HG02623 (cell line): ENCODE results near the gene NELL1.

Source experiments
- ATAC-seq: cut with Tn5 transposase; IDR thresholded peaks from one replicate; pipeline ENCODE4 v1.9.1; 2021; ENCODE audit warnings: moderate library complexity; ENCODE audit not compliant: unreplicated experiment

NELL1 gene

DNA sequence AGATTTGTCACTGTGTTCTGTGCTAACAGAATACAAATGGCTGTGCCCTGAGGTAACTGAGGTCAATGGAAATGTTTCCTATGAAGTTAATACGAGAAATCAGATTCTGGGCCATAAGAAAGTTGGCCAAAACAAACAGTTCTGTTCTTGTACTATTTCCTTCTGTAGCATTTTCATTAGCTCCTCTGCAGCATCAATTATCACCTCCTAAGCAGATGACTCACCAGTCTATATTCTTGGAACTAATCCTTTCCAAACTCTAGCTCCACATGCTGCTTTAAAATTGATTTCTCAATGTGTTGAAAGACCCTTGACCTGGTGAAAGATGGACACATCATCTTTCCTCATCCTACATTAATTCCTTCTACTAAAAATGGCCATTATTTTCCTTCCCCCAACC lies 736.0 kb downstream of the NELL1 start:
- no peak for ATAC-seq

DNA sequence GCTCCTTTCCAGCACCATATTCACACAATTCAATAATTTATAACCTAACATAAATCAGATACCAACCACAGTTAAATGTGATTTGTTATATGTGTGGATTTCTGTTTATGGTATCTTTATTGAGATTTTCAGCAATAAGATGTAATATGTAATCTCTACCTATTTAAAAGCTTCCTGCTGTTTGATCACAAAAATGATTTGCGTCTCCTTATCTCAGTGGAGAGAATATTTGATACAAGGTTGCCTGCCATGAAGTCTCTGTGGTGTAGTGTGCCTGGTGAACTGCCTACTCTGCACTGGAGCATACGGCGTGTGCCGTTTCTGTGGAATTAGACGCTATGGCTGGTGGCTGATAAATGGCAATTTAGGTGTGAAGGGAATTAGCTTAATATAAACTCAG lies 741.1 kb downstream of the NELL1 start:
- ATAC-seq, result no peak

DNA sequence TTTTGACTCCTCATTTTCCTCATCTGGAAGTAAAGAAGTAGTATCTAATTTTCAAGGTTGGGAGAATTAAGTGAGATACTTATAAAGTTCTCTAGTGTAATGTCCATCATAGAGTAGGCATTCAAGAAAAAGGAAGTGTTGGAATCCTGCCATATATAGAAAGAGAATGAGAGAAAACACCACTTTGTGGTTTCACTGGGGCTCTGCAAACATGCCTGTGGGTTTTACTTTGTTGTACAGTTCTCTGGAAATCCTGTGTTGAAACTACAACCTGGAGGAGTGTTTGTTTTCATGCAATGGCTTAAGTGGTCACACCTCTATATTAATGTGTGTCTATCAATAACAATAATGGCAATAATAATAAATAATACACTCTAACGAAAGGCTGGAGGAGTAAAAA lies 741.7 kb downstream of the NELL1 start:
- no peak for ATAC-seq

DNA sequence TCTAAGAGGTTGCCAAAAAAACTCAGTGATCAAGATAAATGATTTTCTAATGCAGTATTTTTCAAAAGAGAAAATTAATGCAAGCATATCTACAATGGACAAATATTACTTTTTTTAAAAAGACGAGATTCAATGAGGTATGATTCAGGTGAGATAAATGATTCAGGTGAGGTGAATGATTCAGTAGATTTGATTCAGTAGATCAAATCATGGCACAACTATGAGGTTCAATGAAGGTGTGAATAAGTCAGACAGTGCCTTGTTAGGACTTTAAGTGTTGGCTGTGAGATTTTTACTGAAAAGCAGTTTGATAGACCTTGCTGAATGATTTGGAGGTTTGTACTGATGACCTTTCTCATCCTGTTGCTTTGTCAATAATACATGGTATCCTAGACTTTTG lies 742.2 kb downstream of the NELL1 start:
- no peak for ATAC-seq

DNA sequence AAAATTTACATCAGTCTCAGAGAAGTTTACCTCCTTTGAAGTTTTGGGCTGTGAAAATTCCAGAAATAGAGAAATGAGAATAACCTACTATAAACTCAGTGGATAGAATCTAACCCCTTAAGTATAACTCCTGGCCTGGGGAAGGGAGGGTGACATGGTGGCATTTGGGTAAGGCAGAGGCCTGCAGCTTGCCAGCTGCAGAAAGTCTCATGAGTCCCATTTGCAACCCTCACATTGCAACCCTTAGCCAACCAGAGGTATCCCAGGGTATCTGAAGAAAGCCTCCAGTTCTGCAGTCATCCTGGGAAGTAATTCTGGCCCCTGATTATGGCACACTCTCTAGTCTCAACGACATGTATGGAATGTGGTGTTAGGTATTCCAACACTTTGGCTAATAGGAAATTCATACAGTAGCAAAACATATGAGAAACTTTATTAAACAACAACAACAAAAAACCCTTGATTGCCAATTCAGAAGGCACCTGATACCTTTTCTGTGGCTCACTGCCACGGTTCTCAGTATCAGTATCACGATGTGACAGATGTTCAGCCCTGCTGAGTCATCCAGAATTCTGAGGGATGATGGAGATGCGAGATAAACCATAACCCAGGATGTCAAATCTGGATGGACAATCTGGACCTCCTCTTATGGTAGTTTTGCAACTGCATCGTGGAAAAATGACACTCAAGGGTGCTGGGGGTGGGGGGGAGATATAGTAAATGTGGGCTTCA lies 743.4 kb downstream of the NELL1 start:
- no peak for ATAC-seq

DNA sequence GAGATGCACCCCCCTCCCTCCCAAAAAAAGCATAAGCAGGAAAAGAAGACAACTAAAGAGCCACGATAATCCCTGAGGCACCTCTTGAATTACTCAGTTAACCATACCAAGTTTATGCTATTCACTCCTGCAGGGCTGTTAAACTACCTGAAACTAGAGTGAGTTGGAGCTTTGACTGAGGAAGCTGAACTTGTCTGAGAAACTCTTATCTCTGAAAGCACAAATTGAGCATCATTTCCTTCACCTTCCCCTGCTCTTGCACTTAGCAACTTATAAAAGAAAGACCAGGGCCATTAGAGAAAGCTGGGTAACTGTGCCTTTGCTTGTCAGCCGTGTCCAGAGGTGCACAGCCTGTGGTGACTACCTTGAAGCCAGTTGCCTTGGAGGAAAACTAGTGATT lies 745.6 kb downstream of the NELL1 start:
- no peak for ATAC-seq

DNA sequence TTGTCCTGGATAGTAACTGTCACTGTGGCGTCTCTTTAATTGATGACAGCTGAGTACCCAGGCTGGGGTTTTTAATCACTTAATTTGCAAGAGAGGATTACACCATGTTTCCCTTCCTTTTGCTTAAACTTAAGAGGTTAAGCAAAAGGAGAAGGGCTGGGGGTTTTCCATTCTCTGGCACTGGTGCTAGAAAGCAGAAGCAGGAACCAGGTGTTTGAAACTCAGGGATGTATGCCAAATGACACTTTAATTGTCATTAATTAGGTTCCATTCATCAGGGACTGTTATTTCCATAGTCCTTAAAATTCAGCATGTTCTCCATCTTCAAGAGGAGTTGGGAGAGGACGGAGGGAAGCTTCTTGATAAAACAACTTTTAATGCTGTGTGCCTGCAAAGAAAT lies 746.2 kb downstream of the NELL1 start:
- no peak for ATAC-seq

DNA sequence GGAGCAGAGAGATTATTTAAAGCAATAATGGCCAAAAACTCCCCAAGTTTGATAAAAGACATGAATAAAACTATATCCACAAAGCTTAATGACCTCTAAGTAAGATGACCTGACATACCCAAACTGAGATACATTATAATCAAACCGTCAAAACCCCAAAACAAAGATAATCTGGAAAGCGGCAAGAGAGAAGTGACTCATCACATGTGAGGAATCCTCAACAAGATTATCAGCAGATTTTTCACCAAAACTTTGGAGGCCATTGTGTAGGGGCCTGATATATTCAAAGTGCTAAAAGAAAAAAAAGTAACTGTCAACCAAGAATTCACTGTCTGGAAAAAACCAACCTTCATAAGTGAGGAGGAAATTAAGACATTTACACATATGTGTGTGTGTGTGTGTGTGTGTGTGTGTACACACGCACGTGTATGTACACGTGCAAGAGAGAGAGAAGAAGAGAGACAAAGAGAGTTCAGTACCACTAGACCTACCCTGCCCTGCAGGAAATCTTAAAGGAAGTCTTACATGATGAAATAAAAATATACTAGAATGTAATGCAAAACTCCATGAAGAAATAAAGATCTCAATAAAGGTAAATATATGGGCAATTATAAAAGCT lies 752.4 kb downstream of the NELL1 start:
- no peak for ATAC-seq

DNA sequence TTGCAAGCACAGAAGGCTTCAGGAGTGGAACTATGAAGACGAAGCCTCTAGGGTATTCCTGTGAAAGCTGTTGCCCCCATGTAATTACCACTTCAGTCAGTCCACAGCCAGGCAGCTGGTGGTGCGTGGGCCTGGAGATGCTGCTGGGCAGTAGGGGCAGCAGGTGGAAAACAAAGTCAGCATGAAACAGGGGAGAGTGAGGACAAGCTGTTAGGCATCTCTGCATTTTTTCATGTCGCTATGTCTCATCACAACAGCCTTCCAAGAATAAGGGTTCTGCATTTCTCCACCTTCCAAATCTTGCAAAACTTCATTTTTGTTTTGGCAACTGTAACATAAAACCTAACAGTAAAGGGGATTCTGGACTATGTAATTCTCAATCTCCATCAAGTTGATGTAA lies 757.5 kb downstream of the NELL1 start:
- no peak for ATAC-seq

DNA sequence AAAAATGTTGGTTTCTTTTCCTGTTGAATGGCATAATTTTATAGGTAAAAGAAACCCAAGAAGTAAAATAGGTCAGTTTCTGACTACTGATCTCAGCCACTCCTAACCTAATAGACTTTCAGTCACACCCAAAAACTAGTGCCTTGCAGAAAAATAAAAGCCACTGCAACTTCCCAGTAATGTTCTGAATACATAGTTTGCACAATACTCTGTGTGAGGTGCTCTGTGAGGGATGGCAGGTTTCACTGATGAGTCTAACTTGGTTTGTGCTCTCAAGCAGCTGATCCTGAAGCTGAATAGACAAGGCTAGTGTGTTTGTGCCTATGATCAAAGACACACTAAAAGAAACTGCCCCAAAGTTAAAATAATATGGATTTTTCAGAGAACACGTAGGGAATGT lies 758.3 kb downstream of the NELL1 start:
- ATAC-seq, result no peak

DNA sequence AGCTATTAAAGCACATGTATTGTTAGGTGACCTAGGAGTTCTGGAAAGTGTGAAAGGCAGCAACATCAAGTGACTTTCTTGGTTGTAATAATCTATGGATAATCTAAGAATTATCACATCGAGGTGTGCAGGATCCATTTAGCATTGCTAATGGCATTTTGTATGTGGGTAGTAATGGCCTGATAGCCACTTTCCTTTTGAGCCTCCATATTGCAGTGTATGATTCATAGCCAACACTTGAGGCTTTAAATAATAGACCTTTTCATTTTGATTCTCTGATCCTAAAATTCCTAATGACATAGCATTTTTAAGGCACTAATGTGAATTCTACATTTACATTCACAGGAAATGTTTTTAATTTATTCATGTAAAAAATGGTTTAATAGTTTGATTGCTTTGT lies 759.4 kb downstream of the NELL1 start:
- no peak for ATAC-seq

DNA sequence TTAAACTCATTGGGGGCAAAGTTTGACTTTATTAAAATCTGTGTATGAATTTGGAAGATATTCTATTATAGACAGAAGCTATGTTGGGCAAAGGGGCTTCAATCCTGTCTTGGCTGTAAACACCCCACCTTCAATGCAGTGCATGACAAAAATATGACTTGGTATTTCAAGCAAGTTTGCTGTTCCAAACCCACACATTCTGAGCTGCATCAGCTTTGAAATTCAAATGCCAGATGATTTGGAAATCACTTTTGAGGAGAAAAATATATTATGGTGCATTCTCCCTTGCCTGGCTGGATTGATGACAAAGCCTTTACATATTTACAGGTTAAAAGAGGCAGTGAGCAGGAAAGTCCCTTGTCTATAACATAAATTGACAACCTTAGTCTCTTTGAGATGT lies 760.0 kb downstream of the NELL1 start:
- no peak for ATAC-seq

DNA sequence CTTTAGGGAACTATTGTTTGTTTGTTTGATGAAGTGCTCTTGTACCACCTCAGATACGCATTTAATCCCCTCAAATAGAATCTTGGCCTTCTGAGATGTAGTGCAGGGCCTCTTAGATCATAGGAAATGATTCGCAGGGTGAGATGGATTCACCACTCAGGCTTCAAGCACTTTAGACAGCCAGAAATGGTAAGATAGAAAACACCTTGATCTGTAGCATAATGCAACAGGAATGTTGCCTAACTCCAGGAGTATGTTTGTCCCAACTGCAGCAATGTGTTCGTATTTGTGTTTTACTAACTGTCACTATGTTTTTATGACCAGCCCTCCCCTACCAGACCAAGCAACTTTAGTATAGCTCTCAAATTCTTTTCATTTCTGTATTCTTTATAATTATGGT lies 761.2 kb downstream of the NELL1 start:
- ATAC-seq, result no peak

DNA sequence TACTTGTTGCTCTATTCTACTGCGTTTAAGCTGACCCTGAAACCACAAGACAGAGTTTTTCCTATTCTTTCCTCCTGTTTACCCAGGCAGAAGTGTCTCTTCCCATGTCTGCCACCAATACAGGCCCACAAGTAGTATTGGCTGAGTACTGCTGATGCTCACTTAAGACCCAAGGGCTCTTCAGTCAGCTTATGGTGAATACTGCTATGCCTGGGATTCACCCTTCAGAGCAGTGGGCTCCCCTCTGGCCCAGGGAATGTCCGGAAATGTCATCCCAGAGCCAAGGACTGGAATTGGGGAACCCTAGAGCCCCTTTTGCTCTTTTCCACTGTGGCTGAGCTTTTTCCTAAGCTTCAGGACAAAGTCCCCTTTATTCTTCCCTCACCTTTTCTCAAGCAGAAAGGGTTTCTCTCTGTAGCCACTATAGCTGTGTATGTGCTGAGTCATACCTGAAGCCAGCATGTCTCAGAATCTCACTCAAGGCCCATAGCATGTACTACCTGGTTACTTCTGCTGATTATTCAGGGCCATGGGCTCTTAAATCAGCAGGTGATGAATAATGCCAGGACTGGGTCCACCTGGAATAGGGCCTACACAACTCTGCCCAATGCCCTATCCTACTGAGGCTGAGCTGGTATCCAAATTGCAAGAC lies 777.7 kb downstream of the NELL1 start:
- ATAC-seq, result peak; percentile 83

DNA sequence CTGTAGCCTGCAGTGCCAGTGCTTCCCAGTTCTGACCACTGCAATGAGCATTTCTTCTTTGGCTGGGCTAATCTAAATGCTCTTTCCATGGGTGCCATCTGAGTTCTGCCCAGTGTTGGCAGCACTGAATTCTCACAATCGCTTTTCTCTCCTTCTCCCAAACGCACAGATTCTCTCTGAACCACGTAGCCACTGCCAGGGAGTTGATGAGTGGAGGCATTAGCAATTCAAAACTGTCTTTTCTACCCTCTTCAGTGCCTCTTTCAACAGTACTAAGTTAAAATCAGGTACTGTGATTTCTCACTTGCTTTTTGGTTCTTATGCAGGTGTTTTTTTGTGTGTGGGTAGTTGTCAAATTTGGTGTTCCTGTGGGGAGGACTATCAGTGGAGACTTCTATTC lies 778.5 kb downstream of the NELL1 start:
- no peak for ATAC-seq

DNA sequence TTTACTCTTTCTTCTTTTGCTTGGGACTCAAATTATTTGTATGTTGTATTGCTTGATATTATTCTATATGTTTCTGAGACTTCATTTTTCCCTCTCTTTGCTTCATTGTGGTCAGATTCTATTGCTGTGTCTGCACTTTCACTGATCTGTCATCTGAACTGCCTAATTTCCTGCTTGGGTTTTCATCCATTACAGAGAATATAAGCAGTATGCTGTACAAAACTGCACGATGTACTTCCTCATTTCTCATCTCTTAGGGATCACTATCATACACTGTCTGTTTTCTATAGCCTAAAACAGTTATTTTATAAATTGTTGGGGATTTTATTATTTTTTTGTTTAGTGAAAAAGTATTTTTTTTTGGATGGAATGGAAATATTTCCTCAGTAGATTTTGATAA lies 786.8 kb downstream of the NELL1 start:
- ATAC-seq, result no peak

DNA sequence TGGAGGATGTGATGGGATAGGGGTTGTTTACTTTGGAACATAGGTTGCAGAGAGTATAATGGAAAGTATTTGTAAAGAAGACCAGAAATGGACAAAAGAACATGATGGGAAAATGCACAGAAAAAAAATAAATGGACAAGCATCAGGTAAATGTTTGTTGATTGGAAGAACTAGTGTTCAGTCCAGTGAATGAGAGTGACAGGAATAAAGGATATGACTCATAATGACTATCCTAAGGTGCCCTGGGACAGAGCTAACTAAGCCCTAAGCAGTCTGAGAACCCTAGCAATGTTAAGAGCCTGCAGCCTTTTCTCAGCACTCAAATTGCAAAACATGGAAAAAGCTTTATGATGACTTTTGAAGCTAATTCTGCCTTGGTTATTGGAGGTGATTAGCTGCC lies 790.7 kb downstream of the NELL1 start:
- ATAC-seq, result no peak

DNA sequence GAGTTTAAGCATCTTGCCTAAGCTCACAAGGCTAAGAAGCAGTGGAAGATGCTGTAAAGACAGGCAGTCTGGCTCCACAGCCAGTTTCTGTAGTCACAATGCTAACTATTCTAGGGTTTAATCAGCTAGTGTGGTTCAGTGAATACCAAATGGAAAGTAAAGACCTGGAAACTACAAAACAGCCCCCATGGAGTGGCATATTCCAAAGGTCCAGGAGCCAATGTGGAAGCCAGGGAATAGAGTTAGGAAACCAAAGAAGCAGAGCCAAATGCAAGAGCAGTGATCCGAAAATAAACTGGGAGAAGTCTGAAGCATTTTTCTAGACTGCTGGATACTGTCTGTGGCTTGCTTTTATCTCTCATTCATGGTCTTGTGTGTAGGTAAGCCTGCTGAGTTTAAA lies 792.3 kb downstream of the NELL1 start:
- no peak for ATAC-seq

DNA sequence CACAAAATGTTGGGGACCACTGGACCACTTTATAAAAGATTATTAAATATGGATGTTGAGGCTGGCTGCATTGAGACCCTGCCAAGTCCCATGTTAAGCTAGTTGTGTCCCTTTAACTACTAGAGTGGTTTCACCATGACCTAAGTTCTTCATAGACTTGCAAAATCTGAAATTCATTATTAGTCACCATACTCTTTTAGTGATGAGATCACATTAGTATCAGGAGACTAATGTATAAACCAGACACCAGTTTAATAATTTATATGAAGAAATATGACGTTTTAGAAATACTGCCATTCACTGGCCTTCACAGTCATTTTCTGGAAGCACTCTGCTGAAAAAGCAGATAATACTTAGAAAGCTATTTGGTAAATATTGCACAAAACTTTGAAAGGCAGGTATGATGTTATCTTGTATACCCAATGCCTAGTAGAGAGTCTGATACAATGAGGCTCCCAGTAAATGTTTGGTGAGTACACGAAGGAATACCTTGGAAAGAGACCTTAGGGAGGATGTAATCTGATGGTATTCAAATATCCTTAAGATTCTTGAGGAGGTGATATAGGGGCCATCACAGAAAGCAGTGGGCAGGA lies 795.3 kb downstream of the NELL1 start:
- no peak for ATAC-seq

DNA sequence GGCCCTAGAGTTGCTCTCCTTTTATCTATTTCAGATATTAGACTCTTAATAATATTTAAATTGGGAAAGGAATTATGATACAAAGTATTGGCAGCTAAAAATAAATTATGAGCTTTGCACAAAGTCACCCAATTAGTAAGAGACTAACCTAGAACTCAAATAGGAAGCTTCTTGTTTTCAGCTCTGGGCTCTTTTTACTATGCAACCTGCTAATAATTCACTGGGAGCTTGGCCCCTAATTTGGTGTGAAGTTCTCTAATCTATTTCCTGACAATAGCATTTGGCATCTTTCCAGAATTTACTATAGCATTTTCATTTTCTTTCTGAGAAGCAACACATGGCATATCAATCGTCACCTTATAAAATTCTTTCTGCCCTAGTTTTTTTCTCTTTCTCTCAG lies 795.8 kb downstream of the NELL1 start:
- ATAC-seq, result no peak

DNA sequence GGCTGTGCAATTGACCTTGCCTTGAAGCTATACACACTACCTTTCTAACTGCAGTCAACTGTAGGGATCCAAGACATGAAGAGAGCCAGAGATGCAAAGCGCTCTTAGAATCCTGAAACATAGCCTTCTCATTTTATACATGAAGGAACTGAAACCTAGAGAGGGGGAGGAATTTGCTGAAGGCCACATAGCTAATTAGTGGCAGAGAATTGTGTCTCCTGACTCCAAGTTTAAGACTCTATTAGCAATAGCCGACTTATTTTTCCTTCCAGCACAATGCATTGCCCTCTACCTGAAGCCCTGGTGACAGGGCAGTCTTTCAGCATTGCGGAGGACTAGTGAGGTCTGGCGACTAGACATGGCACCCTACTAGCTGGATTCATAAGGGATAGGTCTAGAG lies 796.5 kb downstream of the NELL1 start:
- no peak for ATAC-seq

DNA sequence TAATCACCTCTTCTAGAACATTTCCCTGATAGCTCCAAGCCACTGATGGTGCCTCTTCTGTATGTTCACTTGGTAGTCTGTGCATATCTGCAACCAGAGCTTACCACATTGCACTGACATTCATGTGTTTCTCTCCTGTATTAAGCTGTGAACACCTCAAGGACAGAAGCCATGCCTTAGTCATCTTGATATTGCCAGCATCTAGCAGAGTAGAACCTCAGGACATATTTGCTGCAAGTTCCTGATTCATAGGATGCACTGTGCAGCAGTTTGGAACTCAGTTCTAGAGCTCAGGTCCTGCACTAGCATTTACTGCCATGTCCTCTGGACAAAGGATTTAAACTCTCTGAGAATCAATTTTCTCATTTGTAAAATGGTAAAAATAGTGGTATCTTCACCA lies 801.1 kb downstream of the NELL1 start:
- no peak for ATAC-seq
